ENCODE data around the gene GRM6. TPM values are rescaled to one million over a fixed set of nuclear protein-coding genes. Genes with fewer than 3 reads are reported as not detected.

Gene GRM6
- total and polyA plus RNA-seq, 10 donors = not detected

DNA sequence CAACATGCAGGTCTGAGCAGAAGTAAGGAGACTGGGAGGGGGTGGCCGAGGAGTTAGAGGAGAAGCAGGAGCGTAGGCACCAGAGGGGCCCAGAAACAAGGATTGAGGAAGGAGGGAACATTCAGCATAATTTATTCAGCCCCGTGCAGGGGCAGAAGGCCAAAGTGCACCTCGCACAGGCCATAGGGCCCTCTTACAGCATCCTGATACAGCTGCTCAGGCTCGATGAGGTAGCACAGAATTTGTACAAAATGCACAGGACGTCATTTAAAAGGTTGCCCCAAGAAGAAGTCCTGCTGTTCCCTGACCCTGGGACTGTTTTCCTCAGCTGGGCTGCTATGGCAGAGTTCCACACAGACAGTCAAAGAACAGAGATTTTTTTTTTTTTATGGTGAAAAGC is 2.1 kb upstream of the GRM6 start:
- H3K4me1 ChIP-seq = peaks cover 0 to 13% (median 2%) of the 10 kb centered on the region in 6 donors
- intact Hi-C loops (cut with DNase I; ENCODE audit: low total_unique reads) = no loop called here
- no peak overlapping the region for H3K4me3 ChIP-seq
- peaks cover 0 to 38% (median 0%) of the 10 kb centered on the region in 8 donors for H3K9me3 ChIP-seq
- no peaks in the 10 kb centered on the region for H3K36me3 ChIP-seq
- no peak for DNase-seq
- H3K27me3 ChIP-seq (replicated peaks in 1 of 7) = peaks cover 0 to 57% (median 28%) of the 10 kb centered on the region in 7 donors
- WGBS, 5 donors = 66 to 78% (median 71%) methylated on average over 6 of the region's 6 CpGs
- TF ChIP-seq POLR2AphosphoS5 (IDR thresholded peaks at IDR 0.05) (no peak), POLR2A (IDR thresholded peaks at IDR 0.05) (no peak)
- TF ChIP-seq, protein P1, sequence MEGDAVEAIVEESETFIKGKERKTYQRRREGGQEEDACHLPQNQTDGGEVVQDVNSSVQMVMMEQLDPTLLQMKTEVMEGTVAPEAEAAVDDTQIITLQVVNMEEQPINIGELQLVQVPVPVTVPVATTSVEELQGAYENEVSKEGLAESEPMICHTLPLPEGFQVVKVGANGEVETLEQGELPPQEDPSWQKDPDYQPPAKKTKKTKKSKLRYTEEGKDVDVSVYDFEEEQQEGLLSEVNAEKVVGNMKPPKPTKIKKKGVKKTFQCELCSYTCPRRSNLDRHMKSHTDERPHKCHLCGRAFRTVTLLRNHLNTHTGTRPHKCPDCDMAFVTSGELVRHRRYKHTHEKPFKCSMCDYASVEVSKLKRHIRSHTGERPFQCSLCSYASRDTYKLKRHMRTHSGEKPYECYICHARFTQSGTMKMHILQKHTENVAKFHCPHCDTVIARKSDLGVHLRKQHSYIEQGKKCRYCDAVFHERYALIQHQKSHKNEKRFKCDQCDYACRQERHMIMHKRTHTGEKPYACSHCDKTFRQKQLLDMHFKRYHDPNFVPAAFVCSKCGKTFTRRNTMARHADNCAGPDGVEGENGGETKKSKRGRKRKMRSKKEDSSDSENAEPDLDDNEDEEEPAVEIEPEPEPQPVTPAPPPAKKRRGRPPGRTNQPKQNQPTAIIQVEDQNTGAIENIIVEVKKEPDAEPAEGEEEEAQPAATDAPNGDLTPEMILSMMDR (IDR thresholded peaks at IDR 0.05 in 8 of 11, conservative IDR thresholded peaks at IDR 0.05 in 3 of 11) = no peak
- H3K27ac ChIP-seq = no peak overlapping the region

DNA sequence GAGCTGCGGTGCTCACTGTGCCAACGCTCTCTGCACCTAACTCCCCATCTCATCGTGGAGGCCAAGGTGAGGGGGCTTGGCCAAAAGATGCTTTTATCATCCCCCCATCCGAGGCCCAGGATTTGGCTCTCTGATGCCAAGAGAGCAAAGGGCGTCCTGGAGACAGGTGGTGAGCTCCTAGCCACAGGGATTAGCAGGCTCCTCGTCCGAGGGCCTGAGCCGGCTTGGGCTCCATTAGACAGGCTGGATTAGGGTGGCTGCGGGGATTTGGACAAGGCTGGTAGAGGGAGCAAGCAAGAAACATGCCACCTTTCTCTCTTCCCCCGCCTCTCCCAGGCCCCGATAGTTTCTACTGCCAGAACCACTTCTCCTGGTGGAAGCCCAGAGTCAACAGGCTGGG is 1.0 kb upstream of the GRM6 start:
- Histone ChIP-seq H3K4me1 (peaks cover 0 to 13% (median 2%) of the 10 kb centered on the region in 6 donors), H3K27me3 (replicated peaks in 1 of 7) (peaks cover 0 to 61% (median 28%) of the 10 kb centered on the region in 7 donors), H3K9me3 (peaks cover 0 to 41% (median 0%) of the 10 kb centered on the region in 8 donors), H3K27ac (no peak overlapping the region), H3K36me3 (no peaks in the 10 kb centered on the region), H3K4me3 (no peak overlapping the region)
- no peak for DNase-seq
- 74 to 83% (median 76%) methylated on average over 8 to 11 of the region's 11 CpGs for WGBS, 5 donors
- intact Hi-C loops (cut with DNase I; ENCODE audit: low total_unique reads) = no loop called here
- TF ChIP-seq POLR2AphosphoS5 (IDR thresholded peaks at IDR 0.05) (no peak), POLR2A (IDR thresholded peaks at IDR 0.05) (no peak)
- TF ChIP-seq, protein P1 (IDR thresholded peaks at IDR 0.05 in 8 of 11, conservative IDR thresholded peaks at IDR 0.05 in 3 of 11) = no peak

DNA sequence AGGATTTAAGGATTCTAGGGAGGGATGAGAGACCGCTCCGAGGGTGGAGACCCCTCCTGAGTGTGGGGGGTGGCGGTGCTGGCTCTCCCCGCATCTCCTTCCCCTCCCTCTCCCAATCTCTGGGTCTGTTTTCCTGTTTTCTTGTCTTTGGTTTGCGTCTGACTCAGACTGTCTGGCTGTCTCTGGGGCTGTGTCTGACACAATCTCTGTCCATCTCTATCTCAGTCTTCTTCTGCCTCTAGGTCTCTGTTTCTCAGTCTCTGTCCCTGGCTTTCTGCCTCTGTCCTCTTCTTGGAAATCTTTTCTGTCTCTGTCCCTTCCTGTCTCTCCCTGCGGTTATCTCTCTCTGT is 196 bp upstream of the GRM6 start:
- DNase-seq = no peak
- no peak overlapping the region for H3K27ac ChIP-seq
- peaks cover 0 to 59% (median 28%) of the 10 kb centered on the region in 7 donors for H3K27me3 ChIP-seq (replicated peaks in 1 of 7)
- no peak overlapping the region for H3K4me3 ChIP-seq
- peaks cover 0 to 41% (median 7%) of the 10 kb centered on the region in 8 donors for H3K9me3 ChIP-seq
- no peaks in the 10 kb centered on the region for H3K36me3 ChIP-seq
- TF ChIP-seq POLR2AphosphoS5 (IDR thresholded peaks at IDR 0.05) (no peak), POLR2A (IDR thresholded peaks at IDR 0.05) (no peak)
- TF ChIP-seq, protein P1 (IDR thresholded peaks at IDR 0.05 in 8 of 11, conservative IDR thresholded peaks at IDR 0.05 in 3 of 11) = no peak
- intact Hi-C loops (cut with DNase I; ENCODE audit: low total_unique reads) = no loop called here
- H3K4me1 ChIP-seq = peaks cover 0 to 13% (median 2%) of the 10 kb centered on the region in 6 donors
- 3 to 19% (median 15%) methylated on average over 6 of the region's 6 CpGs for WGBS, 5 donors

DNA sequence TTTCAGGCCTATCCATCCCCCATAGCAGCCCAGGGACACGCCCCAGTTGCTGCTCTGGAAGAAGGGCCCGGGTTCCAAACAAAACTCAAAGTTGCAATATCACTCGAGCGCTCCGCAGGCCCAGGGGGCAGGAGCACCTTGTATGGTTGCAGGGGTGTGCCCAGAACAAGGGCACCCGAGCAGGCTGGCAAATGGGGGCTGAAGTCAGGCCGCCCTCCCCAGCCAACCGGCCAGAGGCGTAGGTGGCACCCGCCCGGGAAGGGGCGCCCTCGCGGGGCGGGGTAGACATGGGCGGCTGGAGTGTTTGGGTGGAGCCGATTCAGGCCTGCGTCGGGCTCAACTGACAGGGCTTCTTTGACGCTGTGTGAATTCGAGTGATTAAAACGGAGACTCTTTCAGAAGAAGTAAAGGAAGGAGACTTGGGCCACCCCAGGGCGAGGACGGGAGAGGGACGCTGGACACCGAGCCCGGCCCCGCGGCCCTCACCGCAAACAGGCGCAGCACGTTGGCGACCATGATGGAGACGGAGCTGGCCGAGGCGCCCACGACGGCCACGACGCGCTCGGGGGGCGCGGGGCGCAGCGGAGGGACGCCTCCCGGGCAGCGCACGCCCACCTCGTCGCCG is 1.1 kb downstream of the GRM6 start:
- H3K4me3 ChIP-seq = no peak overlapping the region
- no peak for TF ChIP-seq POLR2AphosphoS5 (IDR thresholded peaks at IDR 0.05)
- TF ChIP-seq, protein P1 (IDR thresholded peaks at IDR 0.05 in 8 of 11, conservative IDR thresholded peaks at IDR 0.05 in 3 of 11) = no peak
- no peak for TF ChIP-seq POLR2A (IDR thresholded peaks at IDR 0.05)
- H3K9me3 ChIP-seq = peaks cover 0 to 43% (median 19%) of the 10 kb centered on the region in 8 donors
- intact Hi-C loops (cut with DNase I; ENCODE audit: low total_unique reads) = no loop called here
- H3K4me1 ChIP-seq = peaks cover 0 to 13% (median 2%) of the 10 kb centered on the region in 6 donors
- WGBS, 5 donors = 24 to 50% (median 30%) methylated on average over 19 to 53 of the region's 53 CpGs
- no peak overlapping the region for H3K27ac ChIP-seq
- DNase-seq = peak; percentile 52
- peaks cover 0 to 59% (median 28%) of the 10 kb centered on the region in 7 donors for H3K27me3 ChIP-seq (replicated peaks in 1 of 7)
- H3K36me3 ChIP-seq = no peaks in the 10 kb centered on the region

Data from spleen (tissue), 11 donors.